ENCODE data around the gene RPL13.

Gene RPL13

GRCh38 chr16:89544713-89545043 lies 15.8 kb upstream of the RPL13 start:
- Histone ChIP-seq H3K9me3 (ENCODE audit: control insufficient read depth, insufficient read depth, low read length) (no peaks in the 10 kb centered on the region), H3K79me2 (ENCODE audit: control insufficient read depth, low read length) (no peaks in the 10 kb centered on the region), H4K20me1 (ENCODE audit: control insufficient read depth, insufficient read depth, low read depth, low read length) (no peaks in the 10 kb centered on the region), H3K36me3 (ENCODE audit: control insufficient read depth, low read length) (peaks cover 39% of the 10 kb centered on the region), H3K4me2 (ENCODE audit: low read length) (no peak overlapping the region), H3K27me3 (ENCODE audit: control insufficient read depth, low read length) (no peaks in the 10 kb centered on the region), H3K4me3 (ENCODE audit: low read length) (no peak overlapping the region), H3K9me2 (replicated peaks; ENCODE audit: control insufficient read depth, low read length) (no peaks in the 10 kb centered on the region), H3K27ac (ENCODE audit: low read depth, low read length) (no peak overlapping the region), H3K4me1 (ENCODE audit: control insufficient read depth, low read length) (peaks cover 7% of the 10 kb centered on the region), H3F3A (ENCODE audit: control insufficient read depth, insufficient read depth) (no peaks in the 10 kb centered on the region)
- TF ChIP-seq, protein P1, sequence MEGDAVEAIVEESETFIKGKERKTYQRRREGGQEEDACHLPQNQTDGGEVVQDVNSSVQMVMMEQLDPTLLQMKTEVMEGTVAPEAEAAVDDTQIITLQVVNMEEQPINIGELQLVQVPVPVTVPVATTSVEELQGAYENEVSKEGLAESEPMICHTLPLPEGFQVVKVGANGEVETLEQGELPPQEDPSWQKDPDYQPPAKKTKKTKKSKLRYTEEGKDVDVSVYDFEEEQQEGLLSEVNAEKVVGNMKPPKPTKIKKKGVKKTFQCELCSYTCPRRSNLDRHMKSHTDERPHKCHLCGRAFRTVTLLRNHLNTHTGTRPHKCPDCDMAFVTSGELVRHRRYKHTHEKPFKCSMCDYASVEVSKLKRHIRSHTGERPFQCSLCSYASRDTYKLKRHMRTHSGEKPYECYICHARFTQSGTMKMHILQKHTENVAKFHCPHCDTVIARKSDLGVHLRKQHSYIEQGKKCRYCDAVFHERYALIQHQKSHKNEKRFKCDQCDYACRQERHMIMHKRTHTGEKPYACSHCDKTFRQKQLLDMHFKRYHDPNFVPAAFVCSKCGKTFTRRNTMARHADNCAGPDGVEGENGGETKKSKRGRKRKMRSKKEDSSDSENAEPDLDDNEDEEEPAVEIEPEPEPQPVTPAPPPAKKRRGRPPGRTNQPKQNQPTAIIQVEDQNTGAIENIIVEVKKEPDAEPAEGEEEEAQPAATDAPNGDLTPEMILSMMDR (IDR thresholded peaks at IDR 0.05; ENCODE audit: low read depth, low read length, poor library complexity, severe bottlenecking) = no peak
- no peak for TF ChIP-seq EZH2phosphoT487 (IDR thresholded peaks at IDR 0.05; ENCODE audit: borderline replicate concordance, low read length)

DNA sequence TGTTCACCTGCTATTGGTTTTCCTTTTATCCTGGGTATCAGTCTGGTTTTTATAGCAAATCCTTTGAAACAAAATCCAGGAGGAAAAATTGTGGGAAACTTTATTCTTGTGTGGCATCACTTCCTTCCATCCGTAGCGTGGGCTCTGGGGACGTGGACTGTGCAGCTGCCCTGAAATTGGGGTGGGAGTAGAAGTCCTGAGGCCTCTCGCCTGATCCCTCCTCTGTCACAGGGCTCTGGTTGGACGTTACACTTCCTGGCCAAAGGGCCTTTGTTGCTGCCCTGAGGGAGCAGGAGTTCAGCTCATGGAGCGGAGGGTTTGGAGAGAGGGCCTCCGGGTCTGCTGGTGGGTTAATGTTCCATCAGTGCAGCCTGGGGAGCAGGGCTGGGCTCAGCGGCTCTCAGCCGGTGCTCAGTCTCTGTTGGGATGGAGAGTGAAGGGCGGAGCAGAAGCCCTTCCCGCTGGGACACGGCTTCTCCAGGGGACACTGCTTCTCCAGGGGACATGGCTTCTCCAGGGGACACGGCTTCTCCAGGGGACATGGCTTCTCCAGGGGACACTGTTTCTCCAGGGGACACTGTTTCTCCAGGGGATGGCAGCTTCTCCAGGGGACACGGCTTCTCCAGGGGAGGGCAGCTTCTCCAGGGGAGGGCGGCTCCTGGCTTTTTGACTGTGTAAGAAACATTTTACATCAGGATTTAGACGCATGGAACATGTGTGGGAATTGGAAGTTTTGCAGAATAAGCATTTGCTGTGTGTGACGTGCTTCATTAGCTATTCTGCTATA lies 15.2 kb upstream of the RPL13 start:
- Histone ChIP-seq H3K36me3 (ENCODE audit: control insufficient read depth, low read length) (peaks cover 39% of the 10 kb centered on the region), H3K27ac (ENCODE audit: low read depth, low read length) (no peak overlapping the region), H3K4me1 (ENCODE audit: control insufficient read depth, low read length) (peaks cover 7% of the 10 kb centered on the region), H3K9me2 (replicated peaks; ENCODE audit: control insufficient read depth, low read length) (no peaks in the 10 kb centered on the region), H3K4me3 (ENCODE audit: low read length) (no peak overlapping the region), H3F3A (ENCODE audit: control insufficient read depth, insufficient read depth) (no peaks in the 10 kb centered on the region), H3K79me2 (ENCODE audit: control insufficient read depth, low read length) (no peaks in the 10 kb centered on the region), H4K20me1 (ENCODE audit: control insufficient read depth, insufficient read depth, low read depth, low read length) (no peaks in the 10 kb centered on the region), H3K9me3 (ENCODE audit: control insufficient read depth, insufficient read depth, low read length) (no peaks in the 10 kb centered on the region), H3K4me2 (ENCODE audit: low read length) (no peak overlapping the region), H3K27me3 (ENCODE audit: control insufficient read depth, low read length) (no peaks in the 10 kb centered on the region)
- no peak for TF ChIP-seq EZH2phosphoT487 (IDR thresholded peaks at IDR 0.05; ENCODE audit: borderline replicate concordance, low read length)
- TF ChIP-seq, protein P1 (IDR thresholded peaks at IDR 0.05; ENCODE audit: low read depth, low read length, poor library complexity, severe bottlenecking) = no peak

- Histone ChIP-seq H3K4me1 (ENCODE audit: control insufficient read depth, low read length) (peaks cover 7% of the 10 kb centered on the region), H3F3A (ENCODE audit: control insufficient read depth, insufficient read depth) (no peaks in the 10 kb centered on the region), H3K36me3 (ENCODE audit: control insufficient read depth, low read length) (peaks cover 42% of the 10 kb centered on the region), H3K79me2 (ENCODE audit: control insufficient read depth, low read length) (no peaks in the 10 kb centered on the region), H3K27ac (ENCODE audit: low read depth, low read length) (no peak overlapping the region), H3K9me3 (ENCODE audit: control insufficient read depth, insufficient read depth, low read length) (no peaks in the 10 kb centered on the region), H3K9me2 (replicated peaks; ENCODE audit: control insufficient read depth, low read length) (no peaks in the 10 kb centered on the region), H3K4me3 (ENCODE audit: low read length) (no peak overlapping the region), H3K4me2 (ENCODE audit: low read length) (no peak overlapping the region), H4K20me1 (ENCODE audit: control insufficient read depth, insufficient read depth, low read depth, low read length) (no peaks in the 10 kb centered on the region), H3K27me3 (ENCODE audit: control insufficient read depth, low read length) (no peaks in the 10 kb centered on the region)
- TF ChIP-seq, protein P1 (IDR thresholded peaks at IDR 0.05; ENCODE audit: low read depth, low read length, poor library complexity, severe bottlenecking) = no peak
- TF ChIP-seq EZH2phosphoT487 (IDR thresholded peaks at IDR 0.05; ENCODE audit: borderline replicate concordance, low read length) = no peak
These were observed 14.5 kb upstream of the RPL13 start for GRCh38 chr16:89545831-89546574.
